ENCODE results near the gene TRIM9. TPM values are rescaled to one million over a fixed set of nuclear protein-coding genes. Genes with fewer than 3 reads are reported as not detected.

TRIM9 gene
- total RNA-seq, 1 donor from 2014 or later: 8.6 TPM

DNA sequence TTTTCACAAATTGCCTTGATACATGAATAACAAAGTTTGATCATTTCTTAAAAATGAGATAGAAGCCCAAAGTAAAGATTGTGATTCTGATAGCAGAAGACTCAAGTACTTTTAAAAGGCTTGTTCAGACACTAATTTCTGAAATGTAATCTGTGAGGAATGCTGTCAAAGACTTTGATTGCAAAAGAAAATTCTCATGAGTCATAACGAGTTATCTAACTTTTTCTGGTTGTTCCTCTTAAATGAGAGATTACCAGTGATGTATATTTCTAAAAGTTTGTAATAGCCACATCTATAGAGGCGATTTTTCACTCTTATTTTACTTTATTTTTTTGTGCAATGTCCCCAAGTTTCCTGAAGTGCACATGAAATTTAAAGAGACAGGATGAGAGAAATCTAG lies 157.6 kb downstream of the TRIM9 start:
- no peak for DNase-seq (ENCODE audit: low read depth)

DNA sequence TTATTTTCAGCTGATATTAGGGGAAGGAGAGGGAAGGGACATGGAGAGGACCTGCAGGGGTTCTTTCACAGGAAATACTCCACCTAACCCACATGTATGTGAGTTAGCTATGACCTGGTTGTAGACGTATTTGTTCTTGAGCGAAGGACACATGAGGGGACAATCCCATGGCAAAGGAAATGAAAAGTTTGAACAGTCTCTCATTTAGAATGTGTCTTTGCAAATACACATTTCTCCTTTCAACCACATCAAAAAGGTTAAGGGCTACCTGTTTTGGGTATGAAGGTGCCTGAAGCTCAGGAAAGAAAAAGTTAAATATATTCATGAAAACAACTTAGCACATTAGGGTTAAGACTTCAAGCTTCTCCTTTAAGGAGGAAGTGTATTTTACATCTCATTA lies 158.0 kb downstream of the TRIM9 start:
- no peak for DNase-seq (ENCODE audit: low read depth)

DNA sequence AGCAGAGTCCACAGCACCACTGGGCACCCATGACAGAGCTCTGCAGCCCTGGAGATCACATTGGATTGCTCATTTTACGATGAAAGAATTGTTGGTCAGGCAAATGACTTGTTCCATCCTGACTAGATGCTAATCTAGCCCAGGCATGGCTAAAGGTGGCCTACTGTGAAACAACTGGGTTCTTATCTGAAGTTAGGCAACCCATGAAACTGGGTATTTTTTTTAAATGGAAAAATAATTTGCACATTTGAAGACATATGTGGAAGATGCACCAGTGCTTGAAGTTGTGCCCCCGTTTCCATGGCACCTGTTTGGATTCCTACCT lies 158.9 kb downstream of the TRIM9 start:
- DNase-seq (ENCODE audit: low read depth): no peak

DNA sequence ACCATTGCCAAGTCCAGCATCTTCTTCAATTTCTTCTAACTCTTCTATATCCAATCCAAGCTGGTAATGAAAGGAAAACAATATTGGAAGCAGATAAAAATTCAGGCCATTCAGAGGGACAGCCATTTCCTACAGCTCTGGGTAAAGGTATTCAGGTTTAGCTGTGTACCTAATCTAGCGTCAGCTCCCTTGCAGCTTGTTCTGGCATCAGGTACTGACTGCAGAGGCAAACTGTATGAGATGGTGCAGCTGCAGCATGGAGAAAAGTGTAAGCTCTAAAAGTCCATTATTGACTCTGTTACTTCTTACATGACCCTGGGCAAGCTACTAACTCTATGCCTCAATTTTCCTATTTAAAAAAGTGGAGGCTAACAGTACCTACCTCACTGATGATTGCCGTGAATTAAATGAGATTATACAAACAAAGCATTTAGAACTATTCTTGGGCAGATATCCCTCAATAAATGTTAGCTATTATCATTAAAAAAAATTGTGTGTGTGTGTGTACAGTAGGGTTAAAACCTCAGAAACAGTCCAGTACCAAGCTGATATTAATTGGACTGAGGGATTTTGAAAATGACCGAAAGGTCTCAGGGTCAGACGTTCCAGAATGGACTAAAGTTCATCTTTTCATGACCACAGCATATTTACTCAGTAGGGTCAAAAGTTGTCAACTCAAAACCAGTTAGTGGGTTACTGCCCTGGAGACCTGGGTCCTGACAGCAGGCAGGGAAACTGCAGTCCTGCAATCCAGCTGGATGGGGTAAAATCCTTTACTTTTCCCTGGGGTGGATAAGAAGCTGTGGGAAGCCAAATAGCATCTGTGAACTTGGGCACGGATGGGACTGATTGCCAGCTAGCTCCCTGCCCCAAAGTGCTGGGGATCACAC lies 159.5 kb downstream of the TRIM9 start:
- DNase-seq (ENCODE audit: low read depth): no peak

DNA sequence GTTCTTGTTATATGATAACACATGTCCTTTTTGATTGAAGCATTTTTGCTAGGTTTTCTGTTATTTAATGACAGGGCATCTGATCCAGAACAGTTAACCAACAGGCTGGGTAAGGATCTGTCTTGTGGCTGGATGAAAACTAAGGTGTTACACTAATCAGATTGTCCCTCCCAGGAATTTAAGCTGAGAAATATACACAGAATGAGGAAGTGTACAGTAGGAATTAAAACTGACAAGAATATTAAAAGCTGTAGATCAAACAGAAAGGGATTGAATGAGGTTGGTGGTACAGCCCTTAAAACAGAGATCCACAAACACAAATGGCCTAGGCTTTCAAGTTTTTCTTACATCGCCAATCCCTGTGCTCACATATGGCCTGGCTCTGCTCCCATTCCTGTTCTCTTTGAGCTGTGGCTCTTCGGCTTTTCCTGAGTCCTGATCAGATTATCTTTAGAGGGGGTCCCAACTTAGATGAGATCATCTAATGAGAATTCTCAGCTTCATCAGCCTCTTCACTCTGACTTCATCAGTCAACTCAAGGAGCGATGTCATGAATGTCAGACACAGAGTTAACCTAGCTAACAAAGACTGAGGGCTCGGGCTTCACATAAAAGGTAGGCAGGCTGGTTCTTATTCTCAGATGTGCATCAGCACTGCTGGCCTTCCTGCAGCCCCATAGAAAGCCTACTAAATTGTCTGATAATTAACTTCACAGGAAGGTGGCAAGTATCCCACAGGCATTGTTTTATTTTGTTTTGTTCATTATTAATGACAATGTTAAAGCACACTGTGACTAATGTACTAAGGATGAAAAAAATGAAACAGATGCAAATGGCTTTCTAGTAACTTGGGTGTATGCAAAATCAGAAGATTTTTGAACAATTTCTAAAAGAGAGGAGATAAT lies 162.1 kb downstream of the TRIM9 start:
- no peak for DNase-seq (ENCODE audit: low read depth)

DNA sequence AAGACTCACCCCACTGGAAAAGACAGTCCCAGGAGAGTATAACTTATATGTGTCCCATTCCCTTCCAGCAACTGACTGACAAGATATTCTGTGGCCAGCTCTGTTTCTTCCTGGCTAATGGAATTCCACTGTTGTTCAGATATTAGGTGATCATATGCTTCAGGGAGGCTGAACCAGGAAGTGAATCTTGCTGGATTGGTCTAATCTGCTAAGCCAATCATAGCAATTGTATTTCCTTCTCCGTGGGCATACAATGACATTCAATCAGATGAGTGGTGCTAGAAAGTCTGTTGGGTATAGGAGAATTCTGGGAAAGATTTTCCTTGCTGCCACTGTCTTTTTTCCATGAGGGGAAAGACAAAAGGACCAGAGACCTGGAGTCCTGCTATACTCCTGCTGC lies 162.7 kb downstream of the TRIM9 start:
- DNase-seq (ENCODE audit: low read depth): no peak

GRCh38 chr14:50931559-50931958 lies 163.3 kb downstream of the TRIM9 start:
- no peak for DNase-seq (ENCODE audit: low read depth)

- peak; percentile 76 for DNase-seq (ENCODE audit: low read depth)
These were observed 165.4 kb downstream of the TRIM9 start for GRCh38 chr14:50929506-50929905.

- peak; percentile 91 for DNase-seq (ENCODE audit: low read depth)
These were observed 166.8 kb downstream of the TRIM9 start for GRCh38 chr14:50928002-50928635.

DNA sequence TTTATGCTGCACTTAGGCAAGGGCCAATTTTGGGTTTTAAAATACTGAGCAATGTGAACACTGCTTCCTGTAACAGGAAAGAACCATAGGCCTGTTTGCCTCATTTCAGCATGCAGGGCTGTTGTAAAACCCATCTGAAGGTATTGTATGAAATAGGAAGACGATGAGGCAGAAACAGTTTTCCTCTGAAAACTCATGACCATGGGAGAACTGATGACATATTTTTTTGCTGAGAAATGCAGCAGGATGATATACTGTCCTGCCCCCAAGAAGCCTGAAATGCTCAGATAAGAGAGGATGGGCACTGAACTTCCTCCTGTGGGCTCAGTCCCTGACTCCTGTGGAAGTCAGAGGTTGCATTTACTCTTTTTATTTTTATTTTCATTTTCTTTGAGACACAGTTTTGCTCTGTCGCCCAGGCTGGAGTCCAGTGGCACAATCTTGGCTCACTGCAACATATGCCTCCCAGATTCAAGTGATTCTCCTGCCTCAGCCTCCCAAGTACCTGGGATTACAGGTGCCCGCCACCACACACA lies 168.0 kb downstream of the TRIM9 start:
- DNase-seq (ENCODE audit: low read depth): no peak

Other genes with a start within 250 kb of the TRIM9 start
- gene ABHD12B, start 223.1 kb downstream of the TRIM9 start, total RNA-seq: not detected in 2 replicates
- 161 and 270 TPM in 2 replicates for gene PYGL, start 150.6 kb downstream of the TRIM9 start, total RNA-seq
- 76.2 and 82.5 TPM in 2 replicates for gene TMX1, start 145.1 kb upstream of the TRIM9 start, total RNA-seq

Measured in myocyte (in vitro differentiated cells).